ENCODE measurements around the gene LAMC3. TPM values are rescaled to one million over a fixed set of nuclear protein-coding genes. Genes with fewer than 3 reads are reported as not detected.

Gene LAMC3
- total RNA-seq, 4 donors from 2014 or later, result 0.82 to 6.6 (median 3.9) TPM

DNA sequence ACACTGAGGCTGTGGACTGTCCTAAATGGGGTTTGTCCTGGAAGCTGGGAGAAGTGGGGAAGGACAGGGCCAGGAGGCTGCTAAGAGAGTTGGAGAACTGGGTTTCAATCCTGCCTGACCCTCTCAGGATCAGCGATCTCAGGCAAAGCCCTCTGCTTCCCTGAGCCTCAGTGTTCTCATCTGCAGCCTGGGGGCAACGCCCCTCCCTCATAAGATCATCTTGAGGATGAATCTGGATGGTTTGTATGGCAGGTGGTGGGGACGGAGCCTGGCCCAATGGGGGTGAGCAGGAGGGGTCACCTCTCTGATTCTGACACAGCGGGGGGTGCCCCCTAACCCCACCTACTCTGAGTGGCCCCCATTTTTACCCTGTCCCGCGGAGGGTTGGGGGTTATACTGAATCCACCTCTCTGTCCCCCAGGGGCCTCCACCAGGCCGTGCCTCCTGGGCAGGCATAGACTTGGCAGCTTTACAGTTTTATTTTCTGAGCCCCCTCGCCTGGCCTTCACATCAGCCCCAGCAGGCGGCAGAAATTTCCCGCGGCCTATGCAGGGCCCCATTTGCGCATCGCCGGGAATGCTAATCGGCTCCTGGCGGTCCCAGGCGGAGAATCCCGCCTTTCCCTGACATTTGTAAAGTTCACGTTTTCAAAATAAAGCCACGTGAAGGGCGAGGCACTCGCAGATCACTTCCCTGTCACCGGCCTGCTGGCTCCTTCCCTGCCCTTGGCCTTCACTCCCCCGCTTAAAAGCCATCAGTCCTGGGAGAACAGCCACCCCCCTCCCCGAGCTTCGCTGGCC, 17.8 kb upstream of the LAMC3 start:
- Histone ChIP-seq H3K36me3 (no peaks in the 10 kb centered on the region), H3K4me3 (no peak overlapping the region), H3K27ac (no peak overlapping the region), H3K4me1 (no peaks in the 10 kb centered on the region), H3K9me3 (no peaks in the 10 kb centered on the region), H3K27me3 (peaks cover 30% of the 10 kb centered on the region)
- in situ Hi-C loops (cut with MboI; ENCODE audit: low pct_ligation_motif_present in 1 of 4, low pct_unique_long_range_greater_than_20kb in 1 of 4, low sequenced_read_pairs in 3 of 4) (no loop called here), intact Hi-C loops (cut with DNase I; ENCODE audit: low total_unique reads) (no loop called here)
- TF ChIP-seq, protein P1, sequence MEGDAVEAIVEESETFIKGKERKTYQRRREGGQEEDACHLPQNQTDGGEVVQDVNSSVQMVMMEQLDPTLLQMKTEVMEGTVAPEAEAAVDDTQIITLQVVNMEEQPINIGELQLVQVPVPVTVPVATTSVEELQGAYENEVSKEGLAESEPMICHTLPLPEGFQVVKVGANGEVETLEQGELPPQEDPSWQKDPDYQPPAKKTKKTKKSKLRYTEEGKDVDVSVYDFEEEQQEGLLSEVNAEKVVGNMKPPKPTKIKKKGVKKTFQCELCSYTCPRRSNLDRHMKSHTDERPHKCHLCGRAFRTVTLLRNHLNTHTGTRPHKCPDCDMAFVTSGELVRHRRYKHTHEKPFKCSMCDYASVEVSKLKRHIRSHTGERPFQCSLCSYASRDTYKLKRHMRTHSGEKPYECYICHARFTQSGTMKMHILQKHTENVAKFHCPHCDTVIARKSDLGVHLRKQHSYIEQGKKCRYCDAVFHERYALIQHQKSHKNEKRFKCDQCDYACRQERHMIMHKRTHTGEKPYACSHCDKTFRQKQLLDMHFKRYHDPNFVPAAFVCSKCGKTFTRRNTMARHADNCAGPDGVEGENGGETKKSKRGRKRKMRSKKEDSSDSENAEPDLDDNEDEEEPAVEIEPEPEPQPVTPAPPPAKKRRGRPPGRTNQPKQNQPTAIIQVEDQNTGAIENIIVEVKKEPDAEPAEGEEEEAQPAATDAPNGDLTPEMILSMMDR (IDR thresholded peaks at IDR 0.05), result no peak
- TF ChIP-seq POLR2AphosphoS5 (IDR thresholded peaks at IDR 0.05) (no peak), POLR2A (IDR thresholded peaks at IDR 0.05) (no peak), EP300 (IDR thresholded peaks at IDR 0.05; ENCODE audit: low read depth) (no peak)
- 40 to 58% methylated on average over 14 to 26 of the region's 26 CpGs for WGBS, 2 donors (ENCODE audit: low coverage in 1 of 2)
- DNase-seq, result no peak

DNA sequence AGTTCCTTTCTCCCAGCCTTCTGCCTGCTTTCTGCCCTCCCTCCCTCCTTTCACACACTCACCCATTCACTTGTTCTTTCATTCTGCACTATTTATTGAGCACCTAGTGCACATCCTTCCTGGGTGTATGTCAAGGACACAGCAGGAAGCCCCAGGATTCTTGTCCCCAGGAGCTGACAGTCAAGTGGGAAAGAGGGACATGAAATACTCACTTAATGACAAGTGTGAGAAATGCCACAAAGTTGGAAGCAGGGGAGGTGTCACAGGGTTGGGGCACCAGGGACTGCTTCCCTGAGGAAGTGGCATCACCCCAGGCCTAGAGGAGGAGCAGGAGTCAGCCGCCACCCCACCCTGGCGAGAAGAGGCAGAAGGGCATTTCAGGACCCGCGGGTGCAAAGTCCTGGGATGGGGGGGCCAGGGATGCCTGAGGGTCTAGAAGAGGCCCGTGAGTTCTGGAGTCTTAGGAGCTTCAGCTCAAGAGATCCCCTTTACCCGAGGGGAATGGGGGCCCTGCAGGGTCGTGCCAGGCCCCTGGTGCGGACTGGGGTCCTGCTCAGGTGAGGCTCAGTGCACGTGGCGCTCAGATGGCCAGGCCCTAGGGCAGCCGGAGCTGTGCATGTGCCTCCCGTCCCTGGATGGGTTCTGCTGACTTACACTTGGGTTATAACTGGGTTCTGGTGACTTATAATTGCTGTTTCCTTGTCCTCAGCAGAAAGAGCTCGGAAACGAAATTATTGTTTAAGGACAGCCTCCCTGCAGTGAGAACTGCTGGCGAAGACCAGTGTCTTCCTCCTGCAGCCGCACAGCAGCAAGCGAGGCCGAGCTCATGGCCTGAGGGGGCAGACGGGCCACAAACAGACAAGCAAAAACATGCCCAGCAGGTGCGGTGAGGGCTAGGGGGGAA, 16.9 kb upstream of the LAMC3 start:
- no peaks in the 10 kb centered on the region for H3K4me1 ChIP-seq
- no peaks in the 10 kb centered on the region for H3K9me3 ChIP-seq
- no peak for DNase-seq
- TF ChIP-seq, protein P1 (IDR thresholded peaks at IDR 0.05), result no peak
- no peak for TF ChIP-seq POLR2AphosphoS5 (IDR thresholded peaks at IDR 0.05)
- TF ChIP-seq POLR2A (IDR thresholded peaks at IDR 0.05), result no peak
- TF ChIP-seq EP300 (IDR thresholded peaks at IDR 0.05; ENCODE audit: low read depth), result no peak
- H3K4me3 ChIP-seq, result no peak overlapping the region
- H3K27ac ChIP-seq, result no peak overlapping the region
- H3K36me3 ChIP-seq, result no peaks in the 10 kb centered on the region
- in situ Hi-C loops (cut with MboI; ENCODE audit: low pct_ligation_motif_present in 1 of 4, low pct_unique_long_range_greater_than_20kb in 1 of 4, low sequenced_read_pairs in 3 of 4) (no loop called here), intact Hi-C loops (cut with DNase I; ENCODE audit: low total_unique reads) (no loop called here)
- H3K27me3 ChIP-seq, result peaks cover 26% of the 10 kb centered on the region
- 60 to 82% methylated on average over 1 to 20 of the region's 20 CpGs for WGBS, 2 donors (ENCODE audit: low coverage in 1 of 2)

DNA sequence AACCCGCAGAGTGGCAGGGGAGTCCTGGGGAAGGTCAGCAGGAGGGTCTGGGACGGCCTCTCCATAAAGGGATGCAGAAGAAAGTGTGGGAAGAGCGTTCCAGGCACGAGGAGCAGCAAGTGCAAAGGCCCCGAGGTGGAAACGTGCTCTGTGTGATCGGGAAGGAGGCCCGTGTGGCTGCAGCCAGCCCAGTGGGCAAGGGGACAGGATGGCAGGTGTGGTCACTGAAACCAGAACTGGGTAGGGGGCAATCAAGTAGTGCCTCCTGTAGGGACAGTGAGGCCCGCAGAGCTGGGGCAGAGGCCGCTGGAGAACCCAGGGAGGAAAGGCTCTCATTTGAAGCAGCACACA, 16.3 kb upstream of the LAMC3 start:
- H3K36me3 ChIP-seq, result no peaks in the 10 kb centered on the region
- H3K4me1 ChIP-seq, result no peaks in the 10 kb centered on the region
- H3K27me3 ChIP-seq, result peaks cover 23% of the 10 kb centered on the region
- in situ Hi-C loops (cut with MboI; ENCODE audit: low pct_ligation_motif_present in 1 of 4, low pct_unique_long_range_greater_than_20kb in 1 of 4, low sequenced_read_pairs in 3 of 4) (no loop called here), intact Hi-C loops (cut with DNase I; ENCODE audit: low total_unique reads) (no loop called here)
- H3K9me3 ChIP-seq, result no peaks in the 10 kb centered on the region
- no peak for TF ChIP-seq EP300 (IDR thresholded peaks at IDR 0.05; ENCODE audit: low read depth)
- TF ChIP-seq, protein P1 (IDR thresholded peaks at IDR 0.05), result no peak
- no peak for TF ChIP-seq POLR2A (IDR thresholded peaks at IDR 0.05)
- TF ChIP-seq POLR2AphosphoS5 (IDR thresholded peaks at IDR 0.05), result no peak
- WGBS, 2 donors (ENCODE audit: low coverage in 1 of 2), result 88% methylated on average over 10 of the region's 10 CpGs; no CpG with 5 or more reads in 1 of the 2 donors
- H3K27ac ChIP-seq, result no peak overlapping the region
- no peak overlapping the region for H3K4me3 ChIP-seq
- DNase-seq, result no peak

DNA sequence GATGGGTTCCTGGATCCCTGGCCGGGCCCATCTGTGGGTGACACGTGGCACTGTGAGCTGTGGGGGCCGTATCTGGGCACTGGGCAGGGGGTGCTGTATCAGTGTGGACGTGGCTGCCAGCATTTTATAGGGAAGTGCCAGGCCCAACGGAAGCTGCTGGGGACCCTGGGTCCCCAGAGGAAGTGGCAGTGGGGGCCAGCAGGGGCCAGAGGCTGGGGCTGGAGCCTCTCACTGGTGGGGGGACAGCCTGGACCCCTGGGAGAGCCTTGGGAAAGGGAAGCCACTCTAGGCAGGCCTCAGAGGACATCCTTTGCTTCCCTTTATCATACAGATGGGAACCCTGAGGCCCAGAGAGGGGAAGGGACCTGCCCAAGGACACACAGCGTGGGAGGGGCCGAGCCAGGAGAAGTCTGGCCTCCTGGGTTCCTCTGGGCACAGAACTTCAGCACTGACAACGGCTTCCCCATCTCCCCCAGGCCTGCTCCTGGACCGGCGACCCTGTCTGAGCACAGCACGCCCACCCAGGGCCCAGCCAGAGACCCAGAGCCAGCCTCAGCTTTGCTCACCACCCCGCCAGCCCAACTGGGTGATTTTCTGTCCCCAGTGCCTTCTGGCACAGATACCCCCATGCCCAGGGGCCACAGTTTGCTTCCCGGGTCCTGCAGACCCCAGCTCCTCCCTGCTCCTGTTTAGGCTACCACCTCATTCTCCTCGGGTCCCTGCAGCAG, 15.5 kb upstream of the LAMC3 start:
- Histone ChIP-seq H3K27ac (no peak overlapping the region), H3K27me3 (peaks cover 23% of the 10 kb centered on the region), H3K9me3 (no peaks in the 10 kb centered on the region), H3K36me3 (no peaks in the 10 kb centered on the region), H3K4me3 (no peak overlapping the region), H3K4me1 (no peaks in the 10 kb centered on the region)
- no peak for TF ChIP-seq POLR2AphosphoS5 (IDR thresholded peaks at IDR 0.05)
- TF ChIP-seq, protein P1 (IDR thresholded peaks at IDR 0.05), result no peak
- no peak for TF ChIP-seq POLR2A (IDR thresholded peaks at IDR 0.05)
- in situ Hi-C loops (cut with MboI; ENCODE audit: low pct_ligation_motif_present in 1 of 4, low pct_unique_long_range_greater_than_20kb in 1 of 4, low sequenced_read_pairs in 3 of 4), result no loop called here
- WGBS, 2 donors (ENCODE audit: low coverage in 1 of 2), result 60 to 70% methylated on average over 2 to 11 of the region's 14 CpGs
- intact Hi-C loops (cut with DNase I; ENCODE audit: low total_unique reads), result no loop called here
- no peak for DNase-seq
